Inflammatory macrophage treated with lipopolysaccharide for 1 hour (primary cell): ENCODE data around the gene TRIM74.
A peak's percentile ranks its signal among the peaks of the same experiment; 100 is the strongest.
"Not testable (repeated sequence)": the region's sequence is repeated elsewhere in the genome, so short reads cannot be mapped to it uniquely, and the experiment has no call there.

Experiments used
- DNase-seq, 2 donors: peaks; one replicate each; pipeline ENCODE4 v3.0.0-alpha.2; 2020 to 2022

Gene TRIM74

DNA sequence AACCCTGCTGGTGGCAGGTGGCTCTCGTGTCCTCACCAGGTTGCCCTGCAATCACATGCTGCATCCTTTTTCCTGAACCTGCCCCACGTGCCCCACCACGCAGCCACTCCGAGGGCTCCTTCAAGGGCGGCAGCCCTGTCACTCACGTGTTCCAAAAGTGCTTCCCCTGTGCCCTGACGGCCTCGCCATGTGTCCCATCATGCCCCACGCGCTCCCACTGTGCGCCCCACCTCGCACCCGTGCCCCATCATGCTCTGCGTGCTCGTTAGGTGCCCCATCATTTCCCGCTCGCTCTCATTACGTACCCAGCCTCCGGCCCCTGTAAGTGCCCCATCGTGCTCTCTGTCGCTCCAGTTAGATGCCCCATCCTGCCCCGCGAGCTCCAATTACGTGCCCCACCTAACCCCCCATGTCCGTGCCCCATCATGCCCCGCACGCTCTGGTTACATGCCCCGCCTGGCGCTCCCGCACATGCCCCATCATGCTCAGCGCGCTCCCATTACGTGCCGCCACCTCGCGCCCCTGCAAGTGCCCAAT lies at the start of gene TRIM74:
TSS of gene TRIM74 (minus strand) at position 487 of the 537 bp plus-strand sequence. CDS start 3,309 bp downstream, outside the sequence.
- not testable (repeated sequence) for DNase-seq

DNA sequence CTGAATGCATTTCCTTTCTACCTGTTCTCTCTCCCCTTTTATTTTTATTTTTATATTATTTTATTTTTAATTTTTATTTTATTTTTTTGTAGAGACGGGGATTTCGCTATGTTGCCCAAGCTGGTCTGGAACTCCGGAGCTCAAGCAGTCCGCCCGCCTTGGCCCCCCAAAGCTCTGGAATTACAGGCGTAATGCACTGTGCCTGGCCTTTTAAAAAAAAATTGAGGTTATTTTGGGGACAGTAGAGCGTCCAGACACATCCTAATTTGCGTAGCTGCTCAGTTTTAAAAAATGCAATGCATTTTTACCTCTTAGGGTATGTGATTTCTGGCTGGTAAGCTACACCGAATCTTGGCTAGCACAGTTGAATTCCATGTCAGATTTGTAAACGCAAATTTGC lies 37.2 kb upstream of the TRIM74 start:
- not testable (repeated sequence) for DNase-seq

DNA sequence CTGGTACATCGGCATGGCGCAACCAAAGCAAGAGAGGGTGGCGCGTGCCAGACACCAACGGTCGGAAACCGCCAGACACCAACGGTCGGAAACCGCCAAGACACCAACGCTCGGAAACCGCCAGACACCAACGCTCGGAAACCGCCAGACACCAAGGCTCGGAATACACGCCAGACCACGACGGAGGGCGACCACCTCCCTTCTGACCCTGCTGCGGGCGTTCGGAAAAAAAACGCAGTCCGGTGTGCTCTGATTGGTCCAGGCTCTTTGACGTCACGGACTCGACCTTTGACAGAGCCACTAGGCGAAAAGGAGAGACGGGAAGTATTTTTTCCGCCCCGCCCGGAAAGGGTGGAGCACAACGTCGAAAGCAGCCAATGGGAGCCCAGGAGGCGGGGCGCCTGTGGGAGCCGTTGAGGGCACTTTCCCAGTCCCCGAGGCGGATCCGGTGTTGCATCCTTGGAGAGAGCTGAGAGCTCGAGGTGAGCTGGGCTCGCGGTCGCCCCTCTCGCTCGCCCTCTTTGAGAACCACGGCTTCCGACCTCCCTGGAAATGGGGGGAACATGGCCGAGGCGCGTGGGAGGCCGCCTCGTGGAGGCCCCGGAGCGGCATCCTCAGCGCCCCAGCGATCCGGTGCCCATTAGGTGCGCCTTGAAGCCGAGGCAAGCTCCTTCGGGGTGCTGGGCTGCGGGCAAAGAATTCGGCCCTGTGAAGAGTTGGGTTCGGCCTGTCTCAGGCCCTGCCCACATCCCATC lies 36.6 kb upstream of the TRIM74 start:
- peak in 1 of 2 donors; percentile 67 for DNase-seq

DNA sequence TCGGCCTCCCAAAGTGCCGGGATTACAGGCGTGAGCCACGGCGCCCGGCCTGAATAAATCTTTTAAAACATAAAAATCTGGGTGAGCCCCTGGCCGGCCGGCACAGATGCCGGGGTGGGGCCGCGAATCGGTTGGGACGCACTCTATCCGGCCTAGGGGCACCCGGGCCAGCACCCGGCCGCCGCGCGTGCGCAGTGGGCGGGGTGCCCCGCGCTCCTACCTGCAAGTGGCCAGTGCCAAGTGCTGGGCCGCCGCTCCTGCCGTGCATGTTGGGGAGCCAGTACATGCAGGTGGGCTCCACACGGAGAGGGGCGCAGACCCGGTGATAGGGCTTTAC lies 36.1 kb upstream of the TRIM74 start:
- not testable (repeated sequence) for DNase-seq

DNA sequence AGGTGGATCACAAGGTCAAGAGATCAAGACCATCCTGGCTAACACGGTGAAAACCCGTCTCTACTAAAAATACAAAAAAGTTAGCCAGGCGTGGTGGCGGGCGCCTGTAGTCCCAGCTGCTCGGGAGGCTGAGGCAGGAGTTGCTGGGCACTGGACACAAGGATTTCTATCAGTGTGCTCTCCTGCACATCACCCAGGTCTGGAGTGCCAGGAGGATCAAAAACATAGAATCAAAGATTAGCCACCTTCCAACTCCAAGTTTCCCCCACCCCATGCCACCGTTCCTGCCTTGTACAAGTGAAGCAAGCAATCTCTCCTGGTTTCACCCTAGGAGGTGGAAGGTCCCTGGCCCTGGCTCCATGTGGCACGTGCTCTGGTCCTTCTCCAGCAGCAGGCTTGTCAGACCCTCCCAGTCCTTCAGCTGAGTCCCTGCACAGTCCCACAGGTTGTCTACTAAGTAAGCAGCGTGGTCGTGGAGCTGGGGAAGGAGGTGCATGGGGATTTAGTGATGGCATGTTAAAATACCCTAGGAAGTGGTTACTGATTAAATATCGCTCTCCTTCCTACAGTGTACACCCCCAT lies 28.7 kb upstream of the TRIM74 start:
- not testable (repeated sequence) for DNase-seq

- DNase-seq = not testable (repeated sequence)
Observed at GRCh38 chr7:72997447-72997846, 28.2 kb upstream of the TRIM74 start.

GRCh38 chr7:72995484-72995883 lies 26.2 kb upstream of the TRIM74 start:
- not testable (repeated sequence) for DNase-seq

- not testable (repeated sequence) for DNase-seq
Observed at GRCh38 chr7:72990146-72990913, 21.1 kb upstream of the TRIM74 start.

DNA sequence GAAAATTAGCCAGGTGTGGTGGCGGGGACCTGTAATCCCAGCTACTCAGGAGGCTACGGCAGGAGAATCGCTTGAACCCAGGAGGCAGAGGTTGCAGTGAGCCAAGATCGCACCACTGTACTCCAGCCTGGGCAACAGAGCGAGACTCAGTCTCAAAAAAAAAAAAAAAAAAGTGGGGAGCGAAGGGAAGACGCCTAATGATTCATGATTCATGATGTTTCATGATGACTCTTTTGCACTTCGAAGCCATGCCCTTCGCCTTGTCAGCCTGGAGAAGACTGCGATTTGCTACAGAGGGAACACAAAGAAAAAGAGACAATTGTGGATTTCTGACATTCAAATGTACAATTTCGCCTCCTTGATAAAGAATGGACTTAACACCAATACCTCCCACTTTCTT lies 12.8 kb upstream of the TRIM74 start:
- not testable (repeated sequence) for DNase-seq

DNA sequence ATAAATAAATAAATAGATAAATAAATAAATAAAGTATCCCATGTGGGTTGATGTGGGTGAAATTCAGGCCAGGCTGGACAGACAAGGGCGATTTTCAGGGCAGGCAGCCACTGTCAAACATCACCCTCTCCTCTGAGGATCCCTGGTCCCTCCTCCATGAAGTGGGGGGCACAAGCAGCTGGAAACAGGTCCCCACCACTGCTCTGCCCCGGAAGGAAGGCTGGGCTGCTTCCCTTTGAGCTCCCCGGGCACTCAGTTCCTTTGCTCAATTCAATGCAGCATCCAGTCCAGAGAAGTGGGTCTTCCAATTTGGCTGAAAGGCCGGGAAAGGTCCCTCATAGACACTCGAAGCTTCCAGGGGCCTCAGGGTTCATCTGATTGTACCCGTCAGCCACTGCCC lies 11.1 kb upstream of the TRIM74 start:
- DNase-seq = not testable (repeated sequence)

DNA sequence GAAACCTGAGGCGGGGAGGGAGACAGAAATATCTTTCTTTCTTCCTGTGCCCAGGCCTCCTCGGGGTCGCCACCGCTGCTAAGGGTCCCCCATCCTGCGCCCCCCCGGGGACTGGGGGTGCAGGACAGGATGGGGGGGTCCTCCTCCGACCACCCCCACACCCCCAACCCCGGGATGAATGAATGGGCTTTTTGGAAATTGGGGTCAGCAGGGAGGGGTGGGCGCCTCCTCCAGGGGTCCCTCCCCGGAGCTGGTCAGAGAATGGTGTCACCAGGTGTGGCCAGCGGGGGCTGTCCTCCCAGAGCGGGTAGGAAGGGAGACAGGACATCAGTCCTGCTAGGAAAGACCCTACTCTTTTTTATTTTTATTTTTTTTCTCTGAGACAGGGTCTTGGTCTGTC lies 7.2 kb upstream of the TRIM74 start:
- not testable (repeated sequence) for DNase-seq

DNA sequence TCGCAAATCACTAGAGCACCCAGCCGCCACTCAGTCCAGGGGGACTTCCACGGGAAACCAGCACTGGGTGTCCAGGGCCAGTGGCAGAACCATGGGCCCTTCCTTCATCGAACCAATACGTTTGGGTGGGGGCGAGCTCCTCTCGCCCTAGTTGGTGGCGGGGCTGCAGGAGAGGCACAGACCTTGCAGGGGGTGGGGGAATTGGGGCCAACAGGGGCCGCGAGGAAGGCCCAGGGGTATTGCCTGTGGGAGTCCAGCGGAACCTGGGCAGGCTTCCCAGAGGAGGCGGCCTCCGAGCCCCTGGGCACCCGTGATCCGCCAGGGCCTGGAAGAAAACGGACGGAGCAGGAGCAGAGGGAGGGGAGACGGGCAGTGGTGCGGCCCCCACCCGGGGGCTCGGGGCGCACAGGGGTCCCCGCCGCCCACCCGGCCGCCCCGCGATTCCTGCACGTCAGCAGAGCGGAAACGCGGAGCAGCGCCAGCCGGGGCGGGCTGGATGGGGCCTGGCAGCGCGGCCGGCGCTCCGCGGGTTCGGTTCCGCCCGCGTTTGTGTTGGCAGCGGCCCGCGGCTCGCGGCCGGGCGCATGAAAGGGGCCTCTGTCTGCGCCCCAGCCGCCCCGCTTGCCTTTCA lies 6.5 kb upstream of the TRIM74 start:
- not testable (repeated sequence) for DNase-seq

GRCh38 chr7:72974781-72975180 lies 5.5 kb upstream of the TRIM74 start:
- DNase-seq = not testable (repeated sequence)

DNA sequence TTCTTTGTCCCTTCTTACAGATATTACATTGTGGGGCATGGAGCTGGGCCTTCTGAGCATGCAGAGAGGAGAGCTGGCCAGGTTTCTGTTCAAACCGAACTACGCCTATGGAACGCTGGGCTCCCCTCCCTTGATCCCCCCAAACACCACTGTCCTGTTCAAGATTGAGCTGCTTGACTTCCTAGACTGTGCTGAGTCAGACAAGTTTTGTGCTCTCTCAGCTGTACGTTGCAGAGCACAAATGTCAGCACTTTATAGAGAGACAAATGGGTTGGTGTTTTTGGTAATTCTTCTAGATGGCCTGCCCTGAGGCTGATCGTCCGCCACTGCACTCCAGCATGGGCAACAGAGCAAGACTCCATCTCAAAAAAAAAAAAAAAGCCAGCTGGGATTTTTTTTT lies 2.2 kb upstream of the TRIM74 start:
- not testable (repeated sequence) for DNase-seq

DNA sequence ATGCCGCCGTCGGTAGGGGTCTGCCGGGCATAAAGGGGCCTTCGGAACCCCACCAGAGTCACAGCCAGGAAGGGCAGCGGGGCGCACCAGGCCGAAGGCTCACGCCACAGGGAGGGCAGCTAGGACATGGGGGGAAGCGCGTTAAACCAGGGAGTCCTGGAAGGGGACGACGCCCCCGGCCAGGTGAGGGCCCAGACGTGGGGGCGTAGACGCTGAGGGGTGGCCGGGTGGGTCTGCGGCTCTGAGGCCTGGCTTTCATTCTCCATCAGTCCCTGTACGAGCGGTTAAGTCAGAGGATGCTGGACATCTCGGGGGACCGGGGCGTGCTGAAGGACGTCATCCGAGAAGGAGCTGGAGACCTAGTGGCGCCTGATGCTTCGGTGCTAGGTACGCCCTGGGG lies 422 bp upstream of the TRIM74 start:
- DNase-seq = not testable (repeated sequence)

GRCh38 chr7:72966892-72967291 lies 2.4 kb downstream of the TRIM74 start:
- not testable (repeated sequence) for DNase-seq

DNA sequence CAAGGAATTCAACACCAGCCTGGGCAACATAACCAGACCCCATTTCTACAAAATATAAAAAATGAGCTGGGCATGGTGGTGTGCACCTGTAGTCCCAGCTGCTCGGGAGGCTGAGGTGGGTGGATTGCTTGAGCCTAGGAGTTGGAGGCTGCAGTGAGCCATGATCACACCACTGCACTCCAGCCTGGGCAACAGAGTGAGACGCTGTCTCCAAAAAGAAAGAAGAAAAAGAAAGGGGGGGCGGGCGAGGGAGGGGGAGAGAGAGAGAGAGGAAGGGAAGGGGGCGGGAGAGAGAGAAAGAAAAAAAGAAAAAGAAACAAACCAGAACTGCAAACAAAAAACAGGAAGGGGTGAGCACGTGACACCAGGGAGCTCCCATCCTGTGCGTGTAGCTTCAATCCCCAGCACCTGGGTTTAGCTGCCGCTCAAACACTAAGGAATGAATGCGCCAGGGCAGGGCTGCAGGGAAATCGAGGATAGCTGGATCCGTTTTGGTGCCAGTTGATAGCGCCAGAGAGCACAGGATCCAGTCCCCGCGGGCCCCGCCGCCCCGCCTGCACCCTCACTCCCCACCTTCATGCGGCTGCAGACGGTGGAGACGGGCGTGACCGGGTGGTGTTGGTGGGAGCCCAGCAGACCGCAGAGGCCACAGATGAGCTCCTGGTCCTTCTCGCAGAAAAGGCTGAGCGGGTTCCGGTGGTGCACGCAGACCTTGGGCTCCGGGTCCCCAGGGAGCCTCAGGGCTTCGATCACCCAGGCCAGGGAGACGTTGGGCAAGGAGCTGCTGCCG lies 3.9 kb downstream of the TRIM74 start:
- not testable (repeated sequence) for DNase-seq

- DNase-seq = not testable (repeated sequence)
Observed at GRCh38 chr7:72963056-72963455, 6.2 kb downstream of the TRIM74 start.

DNA sequence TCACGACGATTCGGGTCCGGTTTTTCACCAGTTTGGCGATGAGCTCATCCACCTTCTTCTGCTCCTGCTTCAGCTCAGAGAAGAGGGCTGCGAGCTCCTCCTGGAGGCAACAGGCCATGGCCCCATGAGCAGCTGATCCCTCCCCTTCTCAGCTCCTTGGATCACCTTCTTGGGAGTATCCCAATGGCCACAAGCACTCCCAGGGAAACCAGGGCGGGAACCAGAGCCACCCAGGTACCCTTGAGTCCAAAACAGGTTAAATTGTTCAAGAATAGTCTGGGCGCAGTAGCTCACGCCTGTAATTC lies 8.0 kb downstream of the TRIM74 start:
- not testable (repeated sequence) for DNase-seq

DNA sequence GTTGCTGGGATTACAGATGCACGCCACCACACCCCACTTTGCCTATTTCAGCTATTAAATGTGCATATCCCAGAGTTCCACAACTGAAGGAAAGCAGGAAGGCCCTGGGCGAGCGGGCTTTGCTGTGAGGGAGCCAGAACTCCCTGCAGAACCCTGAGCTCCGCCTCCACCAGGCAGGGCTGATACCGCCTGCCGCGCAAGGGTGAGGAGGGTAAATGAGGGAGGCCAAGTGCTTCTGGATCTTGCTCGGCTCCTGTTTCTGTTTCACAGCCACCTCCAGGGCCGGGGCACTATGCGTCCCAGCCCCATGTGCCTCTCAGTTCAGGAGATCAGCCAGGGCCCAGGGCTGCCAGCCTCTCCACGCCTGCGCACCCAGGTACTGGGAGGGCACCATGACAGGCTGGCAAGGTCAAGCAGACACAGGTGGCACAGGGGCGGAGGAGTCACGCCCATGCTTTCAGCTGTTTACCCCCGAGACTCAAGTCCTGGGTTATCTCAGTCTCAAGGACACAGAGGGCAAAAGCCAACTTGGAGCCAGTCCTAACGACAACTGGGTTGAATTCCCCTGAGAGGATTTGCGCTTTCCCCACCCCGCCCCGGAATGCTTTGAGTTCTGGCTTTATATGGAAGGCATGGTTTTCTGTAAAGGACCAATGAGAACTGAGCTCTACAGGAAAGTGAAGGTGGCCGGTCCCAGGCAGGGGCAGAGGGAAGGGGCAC lies 8.5 kb downstream of the TRIM74 start:
- DNase-seq = not testable (repeated sequence)

DNA sequence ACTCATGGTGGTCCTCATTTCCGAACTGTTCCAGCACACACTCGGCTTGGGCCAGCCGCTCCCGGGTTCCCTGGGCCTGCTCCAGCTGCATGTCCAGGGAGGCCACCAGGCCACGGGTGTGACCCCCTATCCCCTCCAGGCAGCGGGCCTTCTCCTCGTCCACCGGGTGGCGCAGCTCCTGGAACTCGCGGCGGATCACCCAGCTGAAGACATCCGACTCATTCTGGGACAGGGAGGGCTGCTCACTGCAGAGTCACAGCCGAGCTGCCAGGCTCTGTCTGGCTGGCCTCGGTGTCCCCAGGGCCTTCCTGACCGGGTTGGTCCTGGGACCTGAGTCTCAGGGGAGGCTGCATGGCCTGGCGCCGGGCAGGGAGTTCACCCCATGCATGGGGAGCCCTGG lies 9.2 kb downstream of the TRIM74 start:
- DNase-seq = not testable (repeated sequence)
